Kidney epithelial cell (primary cell): Measurements from ENCODE around the gene GPR153. TPM values are rescaled to one million over a fixed set of nuclear protein-coding genes. Genes with fewer than 3 reads are reported as not detected.

Source experiments
- DNase-seq: peaks from one replicate; pipeline ENCODE4 v3.0.0-alpha.2; 2010; ENCODE audit warnings: low read depth
- H3K27me3 ChIP-seq: 2 replicates; pipeline ENCODE4 v1.6.0; 2011; ENCODE audit warnings: low read length; ENCODE audit not compliant: control insufficient read depth, insufficient read depth
- H3K36me3 ChIP-seq: 2 replicates; pipeline ENCODE4 v1.5.1; 2011; ENCODE audit warnings: low read length; ENCODE audit not compliant: control insufficient read depth, insufficient read depth
- H3K4me3 ChIP-seq: 2 replicates; pipeline ENCODE4 v1.5.1; 2011; ENCODE audit warnings: low read depth, mild to moderate bottlenecking, control low read depth, low read length
- CTCF ChIP-seq: IDR thresholded peaks from 2 replicates; pipeline ENCODE4 v1.5.1; 2011; ENCODE audit warnings: mild to moderate bottlenecking, moderate library complexity, low read length, control low read depth, inconsistent platforms; ENCODE audit not compliant: insufficient read depth, poor library complexity, severe bottlenecking
- total RNA-seq: library from RNA; depleted of rRNA; stranded (reverse); fragments of >200 nt; gene quantifications from 2 replicates; pipeline ENCODE4 v1.2.3, GENCODE V29; 2015

Gene GPR153
- total RNA-seq, 1 donor from 2014 or later = 11.4 TPM

GRCh38 chr1:6288665-6289064 is 27.8 kb upstream of the GPR153 start:
- TF ChIP-seq CTCF = no peak
- Histone ChIP-seq H3K4me3 (no peak overlapping the region), H3K36me3 (no peaks in the 10 kb centered on the region), H3K27me3 (no peaks in the 10 kb centered on the region)
- no peak for DNase-seq

- Histone ChIP-seq H3K27me3 (no peaks in the 10 kb centered on the region), H3K4me3 (no peak overlapping the region), H3K36me3 (no peaks in the 10 kb centered on the region)
- no peak for DNase-seq
- no peak for TF ChIP-seq CTCF
These were observed 27.1 kb upstream of the GPR153 start for GRCh38 chr1:6288026-6288425.

GRCh38 chr1:6287431-6287886 is 26.6 kb upstream of the GPR153 start:
- Histone ChIP-seq H3K27me3 (no peaks in the 10 kb centered on the region), H3K36me3 (no peaks in the 10 kb centered on the region), H3K4me3 (no peak overlapping the region)
- DNase-seq = no peak
- TF ChIP-seq CTCF = no peak

- no peak overlapping the region for H3K4me3 ChIP-seq
- no peak for TF ChIP-seq CTCF
- no peaks in the 10 kb centered on the region for H3K27me3 ChIP-seq
- no peaks in the 10 kb centered on the region for H3K36me3 ChIP-seq
- DNase-seq = no peak
These were observed 26.1 kb upstream of the GPR153 start for GRCh38 chr1:6287029-6287428.

- H3K27me3 ChIP-seq = no peaks in the 10 kb centered on the region
- no peak for DNase-seq
These were observed 25.4 kb upstream of the GPR153 start for GRCh38 chr1:6286266-6286665.

More at GRCh38 chr1:6286266-6286665, 25.4 kb upstream of the GPR153 start:
- Histone ChIP-seq H3K36me3 (no peaks in the 10 kb centered on the region), H3K4me3 (no peak overlapping the region)
- TF ChIP-seq CTCF = no peak
